Neural progenitor cell (in vitro differentiated cells): Measurements from ENCODE around the gene L3MBTL1.

ENCODE experiments used
- EZH2phosphoT487 ChIP-seq: fragments of 200-600 bp; sonication (generic); IDR thresholded peaks from 2 replicates; pipeline ENCODE4 v1.6.1; 2017; ENCODE audit warnings: antibody characterized with exemption
- TF ChIP-seq, protein P1 (sequence below): fragments of 200-600 bp; sonication (generic); IDR thresholded peaks from 2 replicates; pipeline ENCODE4 v1.5.1; 2017; ENCODE audit warnings: antibody characterized with exemption, mild to moderate bottlenecking

DNA sequence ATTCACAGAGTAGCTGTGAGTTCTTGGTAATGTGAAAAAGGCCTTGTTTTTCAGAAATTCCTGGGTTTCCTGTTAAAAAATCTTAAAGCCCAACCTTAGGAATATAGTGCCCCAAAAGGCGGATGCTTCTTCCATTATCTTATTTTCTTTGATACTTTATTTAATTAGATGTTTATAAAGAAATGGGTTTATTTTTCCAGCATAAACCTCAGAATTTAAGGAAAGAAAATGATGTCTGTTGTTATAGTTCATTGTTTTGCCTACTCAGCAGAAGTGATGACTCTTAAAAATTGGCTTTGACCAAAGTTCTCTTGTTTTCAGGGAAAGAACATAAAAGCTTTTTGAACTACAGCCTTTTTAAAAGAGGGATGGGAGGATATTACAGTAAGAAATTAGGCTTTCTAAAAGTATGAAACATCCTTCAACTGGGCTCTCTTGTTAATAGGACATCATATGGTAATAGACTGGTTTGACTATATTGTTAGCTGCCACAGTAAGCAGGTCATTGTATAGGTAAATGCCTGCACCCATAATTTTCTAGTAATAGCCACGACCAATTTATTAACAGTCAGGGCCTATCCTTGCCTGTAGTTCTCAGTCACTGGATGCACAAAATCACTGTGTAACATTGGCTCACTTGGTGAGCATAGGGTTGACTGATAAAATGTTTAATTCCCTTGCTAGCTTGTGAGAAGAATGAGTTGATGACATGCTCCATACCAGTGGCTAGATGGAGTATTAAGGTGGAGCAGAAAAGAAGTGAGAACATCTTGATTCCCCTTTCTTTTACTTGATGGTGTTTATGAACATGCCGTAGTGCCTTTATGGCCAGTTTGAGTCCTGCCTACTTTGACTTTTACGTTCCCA lies 44.6 kb upstream of the L3MBTL1 start:
- TF ChIP-seq, protein P1, sequence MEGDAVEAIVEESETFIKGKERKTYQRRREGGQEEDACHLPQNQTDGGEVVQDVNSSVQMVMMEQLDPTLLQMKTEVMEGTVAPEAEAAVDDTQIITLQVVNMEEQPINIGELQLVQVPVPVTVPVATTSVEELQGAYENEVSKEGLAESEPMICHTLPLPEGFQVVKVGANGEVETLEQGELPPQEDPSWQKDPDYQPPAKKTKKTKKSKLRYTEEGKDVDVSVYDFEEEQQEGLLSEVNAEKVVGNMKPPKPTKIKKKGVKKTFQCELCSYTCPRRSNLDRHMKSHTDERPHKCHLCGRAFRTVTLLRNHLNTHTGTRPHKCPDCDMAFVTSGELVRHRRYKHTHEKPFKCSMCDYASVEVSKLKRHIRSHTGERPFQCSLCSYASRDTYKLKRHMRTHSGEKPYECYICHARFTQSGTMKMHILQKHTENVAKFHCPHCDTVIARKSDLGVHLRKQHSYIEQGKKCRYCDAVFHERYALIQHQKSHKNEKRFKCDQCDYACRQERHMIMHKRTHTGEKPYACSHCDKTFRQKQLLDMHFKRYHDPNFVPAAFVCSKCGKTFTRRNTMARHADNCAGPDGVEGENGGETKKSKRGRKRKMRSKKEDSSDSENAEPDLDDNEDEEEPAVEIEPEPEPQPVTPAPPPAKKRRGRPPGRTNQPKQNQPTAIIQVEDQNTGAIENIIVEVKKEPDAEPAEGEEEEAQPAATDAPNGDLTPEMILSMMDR = no peak
- no peak for TF ChIP-seq EZH2phosphoT487
